Suprapubic skin (tissue), 4 donors: ENCODE data around the gene ANXA2. TPM values are rescaled to one million over a fixed set of nuclear protein-coding genes. Genes with fewer than 3 reads are reported as not detected.

Experiments
- DNase-seq, 2 donors: peaks; one replicate each; pipeline ENCODE4 v3.0.0-alpha.2; 2019; ENCODE audit warnings: low spot score in 2 of 2
- H3K27ac ChIP-seq: fragments of 200-600 bp; sonication (generic); one replicate; pipeline ENCODE4 v1.5.1; 2019
- H3K27me3 ChIP-seq: fragments of 200-600 bp; sonication (generic); one replicate; pipeline ENCODE4 v1.5.1; 2019
- H3K36me3 ChIP-seq: fragments of 200-600 bp; sonication (generic); one replicate; pipeline ENCODE4 v1.5.1; 2019
- H3K4me1 ChIP-seq: fragments of 200-600 bp; sonication (generic); one replicate; pipeline ENCODE4 v1.5.1; 2019
- H3K4me3 ChIP-seq: fragments of 200-600 bp; sonication (generic); one replicate; pipeline ENCODE4 v1.5.1; 2019; ENCODE audit warnings: mild to moderate bottlenecking
- H3K9me3 ChIP-seq: fragments of 200-600 bp; sonication (generic); one replicate; pipeline ENCODE4 v1.5.1; 2019
- EP300 ChIP-seq: sonication (generic); formaldehyde crosslinking; IDR thresholded peaks from one replicate; pipeline ENCODE4 v1.6.1; 2017; ENCODE audit warnings: antibody characterized with exemption
- POLR2A ChIP-seq, 2 donors: fragments of 450-650 bp; IDR thresholded peaks; one replicate each; pipeline ENCODE4 v1.6.1; 2017; ENCODE audit warnings: antibody characterized with exemption in 2 of 2, mild to moderate bottlenecking in 2 of 2, moderate library complexity in 2 of 2
- POLR2AphosphoS5 ChIP-seq, 3 donors: sonication (generic); formaldehyde crosslinking; IDR thresholded peaks; one replicate each; pipeline ENCODE4 v1.6.1; 2017; ENCODE audit warnings: antibody characterized with exemption in 3 of 3
- WGBS: methylation state at CpG from one replicate; pipeline ENCODE4 v1.1.5; 2018; 5-methylcytosine and 5-hydroxymethylcytosine counted together
- total RNA-seq, 4 donors: library from RNA; depleted of rRNA; stranded (reverse); fragments of >200 nt; gene quantifications; one replicate each; pipeline ENCODE4 v1.1.0, GENCODE V29; 2016
- TF ChIP-seq, protein P1 (sequence below), 2 donors: fragments of 200-600 bp in 1 of 2; fragments of 450-650 bp in 1 of 2; sonication (generic) in 1 of 2; IDR thresholded peaks; one replicate each; pipeline ENCODE4 v1.5.1; 2016 to 2019; ENCODE audit warnings: antibody characterized with exemption in 2 of 2, mild to moderate bottlenecking in 1 of 2, moderate library complexity in 1 of 2

Gene ANXA2
- total RNA-seq, 4 donors from 2014 or later, result 1,379 to 1,734 (median 1,554) TPM

DNA sequence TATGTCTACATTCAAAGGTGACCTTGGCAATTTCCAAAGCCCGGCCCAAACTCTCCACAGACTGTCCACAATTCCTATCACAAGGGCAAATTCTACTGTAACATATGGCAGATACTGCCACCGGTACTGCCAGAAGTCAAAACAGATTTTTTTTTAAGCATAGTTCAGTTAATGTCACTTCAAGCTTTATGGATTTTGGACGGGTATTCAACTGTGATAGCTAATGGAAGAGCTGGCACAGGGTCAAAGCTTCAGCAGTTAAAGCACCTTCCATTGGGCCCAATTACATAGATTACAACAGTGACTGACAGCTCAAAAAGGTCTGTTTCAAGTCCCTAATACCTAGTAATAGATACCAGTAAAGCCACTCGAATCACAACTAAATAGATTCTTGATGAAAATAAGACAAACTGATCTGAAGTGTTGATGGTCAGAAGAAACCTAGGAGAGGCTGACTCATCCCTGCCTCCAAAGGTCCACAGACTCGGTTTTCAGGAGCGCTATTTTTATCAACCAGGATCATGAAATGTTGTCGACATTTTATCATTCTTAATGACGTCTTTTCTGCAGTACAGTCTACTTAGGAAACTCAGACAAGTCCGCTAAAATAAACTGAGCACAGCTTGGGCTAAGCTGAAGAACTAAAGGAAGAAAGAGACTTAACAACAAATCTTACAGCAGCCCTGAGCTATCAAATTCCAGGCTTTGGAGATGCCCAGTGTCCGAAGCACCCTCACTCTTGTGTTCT is 38.7 kb downstream of the ANXA2 start:
- no peak for DNase-seq
- Histone ChIP-seq H3K27ac (no peak overlapping the region), H3K9me3 (no peaks in the 10 kb centered on the region), H3K4me3 (no peak overlapping the region), H3K4me1 (peaks cover 27% of the 10 kb centered on the region), H3K27me3 (no peaks in the 10 kb centered on the region), H3K36me3 (peaks cover 97% of the 10 kb centered on the region)
- 57% methylated on average over 10 of the region's 10 CpGs for WGBS
- TF ChIP-seq POLR2A (IDR thresholded peaks at IDR 0.05) (no peak), EP300 (no peak), POLR2AphosphoS5 (IDR thresholded peaks at IDR 0.05) (no peak)
- TF ChIP-seq, protein P1, sequence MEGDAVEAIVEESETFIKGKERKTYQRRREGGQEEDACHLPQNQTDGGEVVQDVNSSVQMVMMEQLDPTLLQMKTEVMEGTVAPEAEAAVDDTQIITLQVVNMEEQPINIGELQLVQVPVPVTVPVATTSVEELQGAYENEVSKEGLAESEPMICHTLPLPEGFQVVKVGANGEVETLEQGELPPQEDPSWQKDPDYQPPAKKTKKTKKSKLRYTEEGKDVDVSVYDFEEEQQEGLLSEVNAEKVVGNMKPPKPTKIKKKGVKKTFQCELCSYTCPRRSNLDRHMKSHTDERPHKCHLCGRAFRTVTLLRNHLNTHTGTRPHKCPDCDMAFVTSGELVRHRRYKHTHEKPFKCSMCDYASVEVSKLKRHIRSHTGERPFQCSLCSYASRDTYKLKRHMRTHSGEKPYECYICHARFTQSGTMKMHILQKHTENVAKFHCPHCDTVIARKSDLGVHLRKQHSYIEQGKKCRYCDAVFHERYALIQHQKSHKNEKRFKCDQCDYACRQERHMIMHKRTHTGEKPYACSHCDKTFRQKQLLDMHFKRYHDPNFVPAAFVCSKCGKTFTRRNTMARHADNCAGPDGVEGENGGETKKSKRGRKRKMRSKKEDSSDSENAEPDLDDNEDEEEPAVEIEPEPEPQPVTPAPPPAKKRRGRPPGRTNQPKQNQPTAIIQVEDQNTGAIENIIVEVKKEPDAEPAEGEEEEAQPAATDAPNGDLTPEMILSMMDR (IDR thresholded peaks at IDR 0.05), result no peak

DNA sequence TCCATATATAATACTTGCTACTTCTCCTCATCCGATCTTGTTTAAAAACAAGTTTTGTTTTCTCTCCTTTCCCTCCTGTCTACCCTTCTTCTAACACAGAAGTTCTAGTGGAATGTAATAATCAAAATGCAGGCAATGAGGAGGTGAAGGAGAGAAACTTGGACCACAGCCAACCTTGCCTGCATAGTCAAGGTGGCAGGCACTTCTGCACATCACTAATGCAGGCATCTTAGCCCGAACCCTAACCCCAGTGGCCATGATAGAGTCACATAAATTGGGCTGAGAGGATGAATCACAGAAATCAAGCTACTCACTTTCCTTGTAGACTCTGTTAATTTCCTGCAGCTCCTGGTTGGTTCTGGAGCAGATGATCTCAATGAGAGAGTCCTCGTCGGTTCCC is 41.0 kb downstream of the ANXA2 start:
- Histone ChIP-seq H3K27ac (no peak overlapping the region), H3K36me3 (peaks cover 99% of the 10 kb centered on the region), H3K27me3 (no peaks in the 10 kb centered on the region), H3K4me3 (no peak overlapping the region), H3K9me3 (no peaks in the 10 kb centered on the region), H3K4me1 (peaks cover 4% of the 10 kb centered on the region)
- DNase-seq, result no peak
- TF ChIP-seq POLR2A (IDR thresholded peaks at IDR 0.05), result no peak
- TF ChIP-seq EP300, result no peak
- TF ChIP-seq POLR2AphosphoS5 (IDR thresholded peaks at IDR 0.05), result no peak
- TF ChIP-seq, protein P1 (IDR thresholded peaks at IDR 0.05), result no peak
- WGBS, result 59% methylated on average over 4 of the region's 4 CpGs

DNA sequence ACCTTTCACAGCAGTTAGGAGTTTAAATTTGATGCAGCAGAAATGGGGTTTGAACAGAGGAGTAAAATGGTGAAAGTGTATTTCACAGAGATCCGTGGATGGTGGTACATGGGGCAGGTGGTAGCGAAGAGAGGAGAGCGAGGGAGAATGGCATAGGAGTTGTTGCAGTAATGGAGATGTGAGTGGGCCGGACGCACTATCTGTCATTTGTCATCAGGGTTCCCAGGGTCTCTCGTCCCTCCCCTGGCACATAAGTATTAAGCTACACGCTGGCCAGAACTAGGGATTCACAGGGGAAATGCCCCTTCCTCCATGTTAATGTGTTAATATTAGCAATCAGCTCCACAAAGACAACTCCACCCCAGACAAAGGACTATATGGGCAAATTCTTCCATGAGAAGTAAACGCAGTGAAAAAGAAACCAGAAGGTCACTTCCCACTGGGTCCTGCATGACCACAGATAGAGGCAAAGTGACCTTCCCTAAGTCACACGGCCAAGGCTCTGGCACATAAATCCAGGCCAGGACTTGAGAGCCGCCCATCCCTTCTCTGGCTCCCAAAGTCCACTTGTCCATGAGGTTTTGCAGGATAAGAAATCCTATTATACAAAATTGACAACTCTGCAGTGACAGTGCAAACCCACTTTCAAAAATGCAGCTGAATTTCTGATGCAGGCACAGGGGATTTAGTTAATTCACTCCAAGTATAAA is 42.5 kb downstream of the ANXA2 start:
- H3K9me3 ChIP-seq, result no peaks in the 10 kb centered on the region
- no peak overlapping the region for H3K27ac ChIP-seq
- 87% methylated on average over 10 of the region's 10 CpGs for WGBS
- no peak for DNase-seq
- TF ChIP-seq POLR2A (IDR thresholded peaks at IDR 0.05) (no peak), EP300 (no peak), POLR2AphosphoS5 (IDR thresholded peaks at IDR 0.05) (no peak)
- TF ChIP-seq, protein P1 (IDR thresholded peaks at IDR 0.05), result no peak
- no peak overlapping the region for H3K4me3 ChIP-seq
- H3K4me1 ChIP-seq, result peaks cover 3% of the 10 kb centered on the region
- H3K36me3 ChIP-seq, result peaks cover 99% of the 10 kb centered on the region
- no peaks in the 10 kb centered on the region for H3K27me3 ChIP-seq

DNA sequence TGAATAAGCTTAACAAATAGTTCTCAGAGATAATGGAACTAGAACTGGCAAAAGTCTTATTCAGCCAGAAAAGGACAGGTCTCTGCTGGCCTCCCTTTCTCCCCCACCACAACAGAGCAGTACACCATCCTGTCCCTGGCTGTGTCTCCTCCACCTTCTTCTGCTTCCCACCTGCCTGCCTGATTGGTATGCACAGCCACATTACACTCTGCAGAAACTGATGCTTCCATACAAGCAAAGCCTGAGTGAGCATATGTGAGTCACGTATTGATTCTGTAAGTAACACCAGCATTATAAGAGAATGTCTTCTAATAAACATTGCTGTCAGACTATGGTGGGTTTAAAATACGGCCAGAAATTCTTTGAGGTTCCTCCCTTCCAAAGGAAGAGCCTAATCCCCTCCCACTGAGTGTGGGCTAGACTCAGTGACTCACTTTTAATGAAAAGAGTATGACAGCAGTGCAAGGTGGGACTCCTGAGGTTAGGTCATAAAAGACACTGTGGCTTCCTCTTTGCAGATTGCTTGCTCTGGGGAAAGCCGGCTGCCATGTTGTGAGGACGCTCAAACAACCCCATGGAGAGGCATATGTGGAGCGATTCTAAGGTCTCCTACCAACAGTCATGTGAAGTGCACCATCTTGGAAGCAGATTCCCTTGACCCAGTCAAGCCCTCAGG is 44.4 kb downstream of the ANXA2 start:
- H3K36me3 ChIP-seq, result peaks cover 99% of the 10 kb centered on the region
- no peak overlapping the region for H3K4me3 ChIP-seq
- H3K4me1 ChIP-seq, result peaks cover 3% of the 10 kb centered on the region
- no peaks in the 10 kb centered on the region for H3K9me3 ChIP-seq
- no peak for DNase-seq
- TF ChIP-seq POLR2AphosphoS5 (IDR thresholded peaks at IDR 0.05), result no peak
- no peak for TF ChIP-seq POLR2A (IDR thresholded peaks at IDR 0.05)
- no peak for TF ChIP-seq EP300
- H3K27ac ChIP-seq, result no peak overlapping the region
- no peaks in the 10 kb centered on the region for H3K27me3 ChIP-seq
- WGBS, result 54% methylated on average over 5 of the region's 5 CpGs

DNA sequence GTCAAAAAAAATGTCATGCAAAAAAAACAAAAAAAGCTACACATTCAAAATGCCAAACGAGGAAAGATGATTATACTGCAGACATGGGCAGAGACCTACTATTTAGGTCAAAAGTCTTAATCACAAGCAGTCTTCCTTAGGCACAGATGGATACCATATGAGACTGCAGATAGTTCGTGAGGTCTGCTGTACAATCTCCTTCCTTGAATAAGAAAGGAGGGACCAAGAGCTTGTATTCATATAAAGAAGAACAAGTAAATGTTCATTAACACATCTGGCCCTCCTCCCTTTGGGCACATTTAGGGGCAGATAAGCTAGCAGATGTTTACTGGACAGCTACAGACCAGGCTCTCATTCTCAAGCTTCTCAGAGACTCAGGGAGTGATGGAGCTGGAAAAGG is 45.3 kb downstream of the ANXA2 start:
- WGBS, result 50% methylated on average over 2 of the region's 2 CpGs
- Histone ChIP-seq H3K4me3 (no peak overlapping the region), H3K27me3 (no peaks in the 10 kb centered on the region), H3K4me1 (peaks cover 3% of the 10 kb centered on the region), H3K9me3 (no peaks in the 10 kb centered on the region), H3K36me3 (peaks cover 99% of the 10 kb centered on the region), H3K27ac (no peak overlapping the region)
- no peak for DNase-seq
- TF ChIP-seq POLR2AphosphoS5 (IDR thresholded peaks at IDR 0.05) (no peak), POLR2A (IDR thresholded peaks at IDR 0.05) (no peak), EP300 (no peak)
- TF ChIP-seq, protein P1 (IDR thresholded peaks at IDR 0.05), result no peak
